SK-N-SH treated with all-trans-retinoic acid at 6 μM for 48 hours (cell line): ENCODE measurements around the gene ATP8A2.

Source experiments
- ATAC-seq: fragments of 200-7000 bp; cut with Tn5 transposase; 3 replicates; pipeline ENCODE4 v1.9.1; 2020; ENCODE audit warnings: mild to moderate bottlenecking, moderate library complexity
- ARNTL ChIP-seq: fragments of 450-650 bp; formaldehyde crosslinking; IDR thresholded peaks from 2 replicates; pipeline ENCODE4 v1.5.0; 2020; ENCODE audit warnings: low read depth, mild to moderate bottlenecking, moderate library complexity, borderline replicate concordance
- BACH2 ChIP-seq: fragments of 250-450 bp; sonication (Bioruptor Pico); IDR thresholded peaks from 2 replicates; pipeline ENCODE4 v1.9.0; 2021; ENCODE audit warnings: mild to moderate bottlenecking, borderline replicate concordance
- CSDC2 ChIP-seq: fragments of 250-450 bp; sonication (Bioruptor Pico); IDR thresholded peaks from 2 replicates; pipeline ENCODE4 v1.5.0; 2020; ENCODE audit warnings: mild to moderate bottlenecking, moderate library complexity
- ESRRG ChIP-seq: fragments of 250-450 bp; sonication (Bioruptor Pico); IDR thresholded peaks from 2 replicates; pipeline ENCODE4 v1.6.1; 2021; ENCODE audit warnings: mild to moderate bottlenecking
- GLIS3 ChIP-seq: fragments of 250-450 bp; sonication (Bioruptor Pico); IDR thresholded peaks from 2 replicates; pipeline ENCODE4 v1.5.0; 2020; ENCODE audit warnings: mild to moderate bottlenecking, moderate library complexity
- ISL1 ChIP-seq: fragments of 250-450 bp; sonication (Bioruptor Pico); IDR thresholded peaks from 2 replicates; pipeline ENCODE4 v2.1.2; 2022; ENCODE audit warnings: mild to moderate bottlenecking, moderate library complexity
- OSR1 ChIP-seq: fragments of 250-450 bp; sonication (Bioruptor Pico); IDR thresholded peaks from 2 replicates; pipeline ENCODE4 v1.8.0; 2022; ENCODE audit warnings: moderate library complexity, mild to moderate bottlenecking, inconsistent platforms
- PPARA ChIP-seq: fragments of 250-450 bp; sonication (Bioruptor Pico); IDR thresholded peaks from 2 replicates; pipeline ENCODE4 v1.5.0; 2020; ENCODE audit warnings: mild to moderate bottlenecking, borderline replicate concordance
- RARB ChIP-seq: fragments of 250-450 bp; sonication (Bioruptor Pico); IDR thresholded peaks from 2 replicates; pipeline ENCODE4 v1.8.0; 2021; ENCODE audit warnings: mild to moderate bottlenecking, moderate library complexity
- SNAI2 ChIP-seq: fragments of 250-450 bp; sonication (Bioruptor Pico); IDR thresholded peaks from 2 replicates; pipeline ENCODE4 v1.5.0; 2020; ENCODE audit warnings: mild to moderate bottlenecking, moderate library complexity
- TCF4 ChIP-seq: fragments of 250-450 bp; sonication (Bioruptor Pico); IDR thresholded peaks from 2 replicates; pipeline ENCODE4 v1.8.0; 2021; ENCODE audit warnings: mild to moderate bottlenecking, moderate library complexity, borderline replicate concordance
- TOX ChIP-seq: fragments of 250-450 bp; sonication (Bioruptor Pico); IDR thresholded peaks from 2 replicates; pipeline ENCODE4 v1.8.0; 2021; ENCODE audit warnings: mild to moderate bottlenecking, moderate library complexity, borderline replicate concordance
- ZFP3 ChIP-seq: fragments of 250-450 bp; sonication (Bioruptor Pico); IDR thresholded peaks from 2 replicates; pipeline ENCODE4 v1.5.0; 2020; ENCODE audit warnings: mild to moderate bottlenecking, moderate library complexity
- ZFP30 ChIP-seq: fragments of 450-650 bp; formaldehyde crosslinking; IDR thresholded peaks from 2 replicates; pipeline ENCODE4 v1.5.0; 2022; ENCODE audit warnings: mild to moderate bottlenecking, moderate library complexity
- ZNF565 ChIP-seq: fragments of 450-650 bp; formaldehyde crosslinking; conservative IDR thresholded peaks from 2 replicates; pipeline ENCODE4 v1.5.0; 2020; ENCODE audit warnings: low read depth, mild to moderate bottlenecking, moderate library complexity
- ZNF70 ChIP-seq: fragments of 450-650 bp; formaldehyde crosslinking; IDR thresholded peaks from 2 replicates; pipeline ENCODE4 v1.5.0; 2020; ENCODE audit warnings: mild to moderate bottlenecking, moderate library complexity
- ZNF8 ChIP-seq: fragments of 450-650 bp; formaldehyde crosslinking; IDR thresholded peaks from 2 replicates; pipeline ENCODE4 v1.5.0; 2020; ENCODE audit warnings: mild to moderate bottlenecking, moderate library complexity
- TF ChIP-seq, protein P1 (sequence below): fragments of 250-450 bp; sonication (Bioruptor Pico); IDR thresholded peaks from 2 replicates; pipeline ENCODE4 v1.8.0; 2020; ENCODE audit warnings: mild to moderate bottlenecking, moderate library complexity, borderline replicate concordance
- TF ChIP-seq, protein P2 (sequence below): fragments of 250-450 bp; sonication (Bioruptor Pico); IDR thresholded peaks from 2 replicates; pipeline ENCODE4 v1.5.1; 2020; ENCODE audit warnings: low read depth, mild to moderate bottlenecking, moderate library complexity
- TF ChIP-seq, protein P3 (sequence below): fragments of 250-450 bp; sonication (Bioruptor Pico); IDR thresholded peaks from 2 replicates; pipeline ENCODE4 v1.5.0; 2020; ENCODE audit warnings: mild to moderate bottlenecking, moderate library complexity
- TF ChIP-seq, protein P4 (sequence below): fragments of 250-450 bp; sonication (Bioruptor Pico); IDR thresholded peaks from 2 replicates; pipeline ENCODE4 v1.8.0; 2021; ENCODE audit warnings: low read depth, mild to moderate bottlenecking, moderate library complexity, borderline replicate concordance
- TF ChIP-seq, protein P5 (sequence below): fragments of 250-450 bp; sonication (Bioruptor Pico); IDR thresholded peaks from 2 replicates; pipeline ENCODE4 v1.5.1; 2021; ENCODE audit warnings: mild to moderate bottlenecking, moderate library complexity

The ATP8A2 gene

DNA sequence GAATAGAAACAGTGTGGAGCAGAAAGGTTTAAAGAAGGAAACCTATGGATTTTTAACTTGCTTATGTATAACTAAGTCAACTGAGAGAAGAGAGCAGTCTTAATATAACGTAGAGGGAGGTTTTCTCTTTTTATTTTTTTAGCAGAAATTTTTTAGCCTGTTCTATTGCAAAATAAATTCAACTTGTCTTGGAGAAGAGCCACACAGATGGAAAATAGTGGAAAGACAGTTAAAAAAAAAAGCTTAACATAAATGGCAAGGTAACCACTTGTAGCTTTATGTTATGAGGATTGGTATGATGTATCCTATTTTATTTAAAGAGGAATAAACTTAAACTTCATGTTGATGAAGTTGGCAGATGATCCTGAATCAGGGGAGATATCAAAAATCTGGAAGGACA, 367.6 kb downstream of the ATP8A2 start:
- TF ChIP-seq ZFP3 (CRISPR knock-in tag): no peak
- TF ChIP-seq ZNF70 (CRISPR knock-in tag): no peak
- TF ChIP-seq RARB (CRISPR knock-in tag): no peak
- no peak for TF ChIP-seq ARNTL
- no peak for TF ChIP-seq OSR1
- TF ChIP-seq BACH2 (CRISPR knock-in tag): no peak
- no peak for TF ChIP-seq ISL1 (CRISPR knock-in tag)
- no peak for TF ChIP-seq PPARA (CRISPR knock-in tag)
- TF ChIP-seq ZNF8 (CRISPR knock-in tag): no peak

DNA sequence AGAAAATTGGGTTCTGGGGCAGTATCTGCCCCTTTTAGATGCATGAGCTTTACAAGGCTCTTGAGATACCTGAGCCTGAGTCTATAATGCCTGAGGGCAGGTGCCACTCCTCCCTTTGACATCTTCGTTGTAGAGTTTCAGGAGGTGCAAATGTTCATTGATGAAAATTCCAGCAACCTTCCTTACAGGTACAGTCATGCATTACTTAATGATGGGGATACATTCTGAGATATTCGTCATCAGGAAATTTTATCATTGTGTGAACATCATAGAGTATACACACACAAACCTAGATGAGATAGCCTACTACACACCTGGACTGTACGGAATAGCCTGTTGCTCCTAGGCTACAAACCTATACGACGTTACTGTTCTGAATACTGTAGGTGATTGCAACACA, 370.0 kb downstream of the ATP8A2 start:
- TF ChIP-seq ZFP30 (CRISPR knock-in tag): no peak
- TF ChIP-seq, protein P1, sequence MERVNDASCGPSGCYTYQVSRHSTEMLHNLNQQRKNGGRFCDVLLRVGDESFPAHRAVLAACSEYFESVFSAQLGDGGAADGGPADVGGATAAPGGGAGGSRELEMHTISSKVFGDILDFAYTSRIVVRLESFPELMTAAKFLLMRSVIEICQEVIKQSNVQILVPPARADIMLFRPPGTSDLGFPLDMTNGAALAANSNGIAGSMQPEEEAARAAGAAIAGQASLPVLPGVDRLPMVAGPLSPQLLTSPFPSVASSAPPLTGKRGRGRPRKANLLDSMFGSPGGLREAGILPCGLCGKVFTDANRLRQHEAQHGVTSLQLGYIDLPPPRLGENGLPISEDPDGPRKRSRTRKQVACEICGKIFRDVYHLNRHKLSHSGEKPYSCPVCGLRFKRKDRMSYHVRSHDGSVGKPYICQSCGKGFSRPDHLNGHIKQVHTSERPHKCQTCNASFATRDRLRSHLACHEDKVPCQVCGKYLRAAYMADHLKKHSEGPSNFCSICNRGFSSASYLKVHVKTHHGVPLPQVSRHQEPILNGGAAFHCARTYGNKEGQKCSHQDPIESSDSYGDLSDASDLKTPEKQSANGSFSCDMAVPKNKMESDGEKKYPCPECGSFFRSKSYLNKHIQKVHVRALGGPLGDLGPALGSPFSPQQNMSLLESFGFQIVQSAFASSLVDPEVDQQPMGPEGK (CRISPR knock-in tag): no peak
- TF ChIP-seq ZNF8 (CRISPR knock-in tag): no peak
- TF ChIP-seq ESRRG (CRISPR knock-in tag): no peak
- TF ChIP-seq CSDC2 (CRISPR knock-in tag): no peak
- no peak for TF ChIP-seq ZNF565 (CRISPR knock-in tag)
- TF ChIP-seq, protein P2, sequence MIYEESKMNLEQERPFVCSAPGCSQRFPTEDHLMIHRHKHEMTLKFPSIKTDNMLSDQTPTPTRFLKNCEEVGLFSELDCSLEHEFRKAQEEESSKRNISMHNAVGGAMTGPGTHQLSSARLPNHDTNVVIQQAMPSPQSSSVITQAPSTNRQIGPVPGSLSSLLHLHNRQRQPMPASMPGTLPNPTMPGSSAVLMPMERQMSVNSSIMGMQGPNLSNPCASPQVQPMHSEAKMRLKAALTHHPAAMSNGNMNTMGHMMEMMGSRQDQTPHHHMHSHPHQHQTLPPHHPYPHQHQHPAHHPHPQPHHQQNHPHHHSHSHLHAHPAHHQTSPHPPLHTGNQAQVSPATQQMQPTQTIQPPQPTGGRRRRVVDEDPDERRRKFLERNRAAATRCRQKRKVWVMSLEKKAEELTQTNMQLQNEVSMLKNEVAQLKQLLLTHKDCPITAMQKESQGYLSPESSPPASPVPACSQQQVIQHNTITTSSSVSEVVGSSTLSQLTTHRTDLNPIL (CRISPR knock-in tag): no peak
- TF ChIP-seq, protein P3, sequence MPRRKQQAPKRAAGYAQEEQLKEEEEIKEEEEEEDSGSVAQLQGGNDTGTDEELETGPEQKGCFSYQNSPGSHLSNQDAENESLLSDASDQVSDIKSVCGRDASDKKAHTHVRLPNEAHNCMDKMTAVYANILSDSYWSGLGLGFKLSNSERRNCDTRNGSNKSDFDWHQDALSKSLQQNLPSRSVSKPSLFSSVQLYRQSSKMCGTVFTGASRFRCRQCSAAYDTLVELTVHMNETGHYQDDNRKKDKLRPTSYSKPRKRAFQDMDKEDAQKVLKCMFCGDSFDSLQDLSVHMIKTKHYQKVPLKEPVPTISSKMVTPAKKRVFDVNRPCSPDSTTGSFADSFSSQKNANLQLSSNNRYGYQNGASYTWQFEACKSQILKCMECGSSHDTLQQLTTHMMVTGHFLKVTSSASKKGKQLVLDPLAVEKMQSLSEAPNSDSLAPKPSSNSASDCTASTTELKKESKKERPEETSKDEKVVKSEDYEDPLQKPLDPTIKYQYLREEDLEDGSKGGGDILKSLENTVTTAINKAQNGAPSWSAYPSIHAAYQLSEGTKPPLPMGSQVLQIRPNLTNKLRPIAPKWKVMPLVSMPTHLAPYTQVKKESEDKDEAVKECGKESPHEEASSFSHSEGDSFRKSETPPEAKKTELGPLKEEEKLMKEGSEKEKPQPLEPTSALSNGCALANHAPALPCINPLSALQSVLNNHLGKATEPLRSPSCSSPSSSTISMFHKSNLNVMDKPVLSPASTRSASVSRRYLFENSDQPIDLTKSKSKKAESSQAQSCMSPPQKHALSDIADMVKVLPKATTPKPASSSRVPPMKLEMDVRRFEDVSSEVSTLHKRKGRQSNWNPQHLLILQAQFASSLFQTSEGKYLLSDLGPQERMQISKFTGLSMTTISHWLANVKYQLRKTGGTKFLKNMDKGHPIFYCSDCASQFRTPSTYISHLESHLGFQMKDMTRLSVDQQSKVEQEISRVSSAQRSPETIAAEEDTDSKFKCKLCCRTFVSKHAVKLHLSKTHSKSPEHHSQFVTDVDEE (CRISPR knock-in tag): no peak
- TF ChIP-seq, protein P4, sequence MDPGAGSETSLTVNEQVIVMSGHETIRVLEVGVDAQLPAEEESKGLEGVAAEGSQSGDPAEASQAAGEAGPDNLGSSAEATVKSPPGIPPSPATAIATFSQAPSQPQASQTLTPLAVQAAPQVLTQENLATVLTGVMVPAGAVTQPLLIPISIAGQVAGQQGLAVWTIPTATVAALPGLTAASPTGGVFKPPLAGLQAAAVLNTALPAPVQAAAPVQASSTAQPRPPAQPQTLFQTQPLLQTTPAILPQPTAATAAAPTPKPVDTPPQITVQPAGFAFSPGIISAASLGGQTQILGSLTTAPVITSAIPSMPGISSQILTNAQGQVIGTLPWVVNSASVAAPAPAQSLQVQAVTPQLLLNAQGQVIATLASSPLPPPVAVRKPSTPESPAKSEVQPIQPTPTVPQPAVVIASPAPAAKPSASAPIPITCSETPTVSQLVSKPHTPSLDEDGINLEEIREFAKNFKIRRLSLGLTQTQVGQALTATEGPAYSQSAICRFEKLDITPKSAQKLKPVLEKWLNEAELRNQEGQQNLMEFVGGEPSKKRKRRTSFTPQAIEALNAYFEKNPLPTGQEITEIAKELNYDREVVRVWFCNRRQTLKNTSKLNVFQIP (CRISPR knock-in tag): no peak
- no peak for TF ChIP-seq ISL1 (CRISPR knock-in tag)
- no peak for TF ChIP-seq ZNF70 (CRISPR knock-in tag)
- no peak for TF ChIP-seq ZFP3 (CRISPR knock-in tag)
- TF ChIP-seq TOX (CRISPR knock-in tag): no peak
- TF ChIP-seq TCF4 (CRISPR knock-in tag): no peak
- TF ChIP-seq SNAI2 (CRISPR knock-in tag): no peak
- no peak for TF ChIP-seq OSR1
- TF ChIP-seq, protein P5, sequence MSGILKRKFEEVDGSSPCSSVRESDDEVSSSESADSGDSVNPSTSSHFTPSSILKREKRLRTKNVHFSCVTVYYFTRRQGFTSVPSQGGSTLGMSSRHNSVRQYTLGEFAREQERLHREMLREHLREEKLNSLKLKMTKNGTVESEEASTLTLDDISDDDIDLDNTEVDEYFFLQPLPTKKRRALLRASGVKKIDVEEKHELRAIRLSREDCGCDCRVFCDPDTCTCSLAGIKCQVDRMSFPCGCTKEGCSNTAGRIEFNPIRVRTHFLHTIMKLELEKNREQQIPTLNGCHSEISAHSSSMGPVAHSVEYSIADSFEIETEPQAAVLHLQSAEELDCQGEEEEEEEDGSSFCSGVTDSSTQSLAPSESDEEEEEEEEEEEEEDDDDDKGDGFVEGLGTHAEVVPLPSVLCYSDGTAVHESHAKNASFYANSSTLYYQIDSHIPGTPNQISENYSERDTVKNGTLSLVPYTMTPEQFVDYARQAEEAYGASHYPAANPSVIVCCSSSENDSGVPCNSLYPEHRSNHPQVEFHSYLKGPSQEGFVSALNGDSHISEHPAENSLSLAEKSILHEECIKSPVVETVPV (CRISPR knock-in tag): no peak
- TF ChIP-seq GLIS3 (CRISPR knock-in tag): no peak
- TF ChIP-seq BACH2 (CRISPR knock-in tag): no peak
- ATAC-seq: no peak

More for the DNA sequence above, 367.6 kb downstream of the ATP8A2 start:
- no peak for ATAC-seq

DNA sequence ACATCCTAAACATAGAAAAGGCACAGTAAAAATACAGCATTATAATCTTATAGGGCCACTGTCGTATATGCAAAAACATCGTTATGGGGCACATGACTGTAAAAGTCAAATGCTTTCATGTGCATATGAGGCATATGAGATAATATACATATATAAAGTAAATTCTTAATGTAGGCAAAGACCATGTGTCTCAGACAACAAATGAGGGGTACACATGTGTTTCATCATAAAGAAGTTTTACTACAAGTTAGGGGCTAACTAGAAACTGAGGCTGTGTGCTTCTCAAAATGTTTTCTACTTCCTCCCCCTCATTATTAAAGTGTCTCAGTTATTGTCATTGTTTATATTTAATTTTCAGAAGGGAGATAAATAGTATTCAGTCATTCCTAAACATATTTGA, 370.4 kb downstream of the ATP8A2 start:
- no peak for TF ChIP-seq ESRRG (CRISPR knock-in tag)

More for the DNA sequence above, 370.4 kb downstream of the ATP8A2 start:
- no peak for ATAC-seq
